Caco-2 (cell line): Measurements from ENCODE around the gene RPS6KA2. TPM values are rescaled to one million over a fixed set of nuclear protein-coding genes. Genes with fewer than 3 reads are reported as not detected.

Source experiments
- BruUV-seq: library from RNA; stranded (reverse); fragments of 400-500 nt; replicated peaks from 2 replicates; lab custom pipeline; 2021; lab: Mats Ljungman, UMichigan
- CTCF ChIA-PET: fragments of 300-600 bp; sonication (Branson Sonifier 250); formaldehyde crosslinking; loops from one replicate; lab custom pipeline; 2022; ENCODE audit warnings: antibody characterized with exemption; lab: Charles Lee
- POLR2A ChIA-PET: fragments of 300-600 bp; sonication (Branson Sonifier 250); formaldehyde crosslinking; loops from one replicate; lab custom pipeline; 2022; ENCODE audit warnings: antibody characterized with exemption; lab: Charles Lee
- DNase-seq, 2 experiments: peaks; one replicate each; pipeline versions ENCODE4 v3.0.0 to v3.0.0-alpha.2; 2020 to 2022
- H3K27me3 ChIP-seq: replicated peaks from 2 replicates; pipeline ENCODE4 v1.6.0; 2011; ENCODE audit warnings: low read length; ENCODE audit not compliant: control insufficient read depth, insufficient read depth
- H3K36me3 ChIP-seq: 2 replicates; pipeline ENCODE4 v1.5.1; 2011; ENCODE audit warnings: low read length; ENCODE audit not compliant: control insufficient read depth, insufficient read depth
- H3K4me1 ChIP-seq: fragments of 250-450 bp; sonication (Bioruptor Pico); 2 replicates; pipeline ENCODE4 v1.5.1; 2020; ENCODE audit warnings: mild to moderate bottlenecking
- H3K4me3 ChIP-seq: 2 replicates; pipeline ENCODE4 v1.5.1; 2011; ENCODE audit warnings: low read depth, mild to moderate bottlenecking, control low read depth, low read length
- H3K9me3 ChIP-seq: fragments of 250-450 bp; sonication (Bioruptor Pico); 2 replicates; pipeline ENCODE4 v1.5.1; 2020; ENCODE audit warnings: mild to moderate bottlenecking, moderate library complexity
- H3K27ac Mint-ChIP-seq: one replicate; pipeline ENCODE4 v1.8.0; 2022; ENCODE audit warnings: mixed read lengths; ENCODE audit not compliant: unreplicated experiment
- H3K27me3 Mint-ChIP-seq: one replicate; pipeline ENCODE4 v1.8.0; 2022; ENCODE audit warnings: mixed read lengths; ENCODE audit not compliant: insufficient read depth, unreplicated experiment
- H3K36me3 Mint-ChIP-seq: one replicate; pipeline ENCODE4 v1.8.0; 2022; ENCODE audit warnings: mild to moderate bottlenecking, mixed read lengths; ENCODE audit not compliant: insufficient read depth, unreplicated experiment
- H3K4me1 Mint-ChIP-seq: one replicate; pipeline ENCODE4 v1.8.0; 2022; ENCODE audit warnings: low read depth, mixed read lengths; ENCODE audit not compliant: unreplicated experiment
- H3K4me3 Mint-ChIP-seq: one replicate; pipeline ENCODE4 v1.8.0; 2022; ENCODE audit warnings: mild to moderate bottlenecking, moderate library complexity, mixed read lengths; ENCODE audit not compliant: unreplicated experiment
- H3K9me3 Mint-ChIP-seq: one replicate; pipeline ENCODE4 v1.8.0; 2022; ENCODE audit warnings: mixed read lengths; ENCODE audit not compliant: unreplicated experiment
- intact Hi-C: fragments of 100-400 bp; cut with micrococcal nuclease; formaldehyde crosslinking; loops from one replicate; pipeline ENCODE4 v1.10.0; 2022; ENCODE audit not compliant: unreplicated experiment
- total RNA-seq: library from RNA; stranded (reverse); gene quantifications from 2 replicates; pipeline ENCODE4 v1.2.3, GENCODE V29; 2022
- TF ChIP-seq, protein P1 (sequence below), 2 experiments: fragments of 200-600 bp in 1 of 2; IDR thresholded peaks; 1 replicate in 1 of 2; 2 replicates in 1 of 2; pipeline versions ENCODE4 v1.5.1 to v1.8.0; 2011 to 2022; ENCODE audit warnings: antibody characterized with exemption in 1 of 2, control low read depth in 1 of 2, inconsistent platforms in 1 of 2, low read depth in 1 of 2, low read length in 1 of 2, mild to moderate bottlenecking in 1 of 2, moderate library complexity in 1 of 2; ENCODE audit not compliant: insufficient read depth in 1 of 2, severe bottlenecking in 1 of 2, unreplicated experiment in 1 of 2

RPS6KA2 gene
- total RNA-seq, 1 experiment from 2014 or later = 5.6 TPM

DNA sequence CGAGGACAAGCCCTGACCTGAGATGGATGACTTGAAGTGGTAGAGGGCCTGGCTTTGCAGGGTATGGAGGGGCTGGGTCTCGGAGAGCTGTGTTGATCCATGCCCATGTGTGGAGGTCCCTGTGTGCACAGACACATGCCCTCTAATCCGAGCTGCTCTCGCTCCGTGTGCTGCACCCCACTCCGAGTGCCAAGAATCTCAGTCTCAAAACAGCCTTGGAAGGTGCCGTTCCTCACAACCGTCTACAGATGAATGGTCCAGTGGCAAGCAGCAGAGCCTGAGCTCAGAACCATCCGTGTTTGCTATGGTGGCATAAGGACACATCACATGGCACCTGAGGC lies 133.0 kb downstream of the RPS6KA2 start:
- Histone ChIP-seq H3K9me3 (no peaks in the 10 kb centered on the region), H3K36me3 (no peaks in the 10 kb centered on the region), H3K4me3 (no peak overlapping the region), H3K4me1 (no peaks in the 10 kb centered on the region), H3K27me3 (no peaks in the 10 kb centered on the region; the same call in 1 of the 2 replicates)
- DNase-seq = no peak
- no peaks in the 10 kb centered on the region for H3K36me3 Mint-ChIP-seq
- H3K4me1 Mint-ChIP-seq = no peaks in the 10 kb centered on the region
- CTCF ChIA-PET = no interaction called here
- H3K9me3 Mint-ChIP-seq = no peaks in the 10 kb centered on the region
- H3K27ac Mint-ChIP-seq = no peak overlapping the region
- TF ChIP-seq, protein P1, sequence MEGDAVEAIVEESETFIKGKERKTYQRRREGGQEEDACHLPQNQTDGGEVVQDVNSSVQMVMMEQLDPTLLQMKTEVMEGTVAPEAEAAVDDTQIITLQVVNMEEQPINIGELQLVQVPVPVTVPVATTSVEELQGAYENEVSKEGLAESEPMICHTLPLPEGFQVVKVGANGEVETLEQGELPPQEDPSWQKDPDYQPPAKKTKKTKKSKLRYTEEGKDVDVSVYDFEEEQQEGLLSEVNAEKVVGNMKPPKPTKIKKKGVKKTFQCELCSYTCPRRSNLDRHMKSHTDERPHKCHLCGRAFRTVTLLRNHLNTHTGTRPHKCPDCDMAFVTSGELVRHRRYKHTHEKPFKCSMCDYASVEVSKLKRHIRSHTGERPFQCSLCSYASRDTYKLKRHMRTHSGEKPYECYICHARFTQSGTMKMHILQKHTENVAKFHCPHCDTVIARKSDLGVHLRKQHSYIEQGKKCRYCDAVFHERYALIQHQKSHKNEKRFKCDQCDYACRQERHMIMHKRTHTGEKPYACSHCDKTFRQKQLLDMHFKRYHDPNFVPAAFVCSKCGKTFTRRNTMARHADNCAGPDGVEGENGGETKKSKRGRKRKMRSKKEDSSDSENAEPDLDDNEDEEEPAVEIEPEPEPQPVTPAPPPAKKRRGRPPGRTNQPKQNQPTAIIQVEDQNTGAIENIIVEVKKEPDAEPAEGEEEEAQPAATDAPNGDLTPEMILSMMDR (IDR thresholded peaks at IDR 0.05; ENCODE audit: insufficient read depth in 1 of 2, low read depth in 1 of 2, low read length in 1 of 2, severe bottlenecking in 1 of 2, unreplicated experiment in 1 of 2) = no peak
- intact Hi-C loops = no loop called here
- BruUV-seq = no TSS peak
- POLR2A ChIA-PET = interaction anchor here (0.9 kb wide), 1 partner anchor 133 kb away, joined by 3 read pairs; the partner anchor contains the start of gene RPS6KA2
- H3K4me3 Mint-ChIP-seq = no peak overlapping the region
- peaks cover 6% of the 10 kb centered on the region for H3K27me3 Mint-ChIP-seq

DNA sequence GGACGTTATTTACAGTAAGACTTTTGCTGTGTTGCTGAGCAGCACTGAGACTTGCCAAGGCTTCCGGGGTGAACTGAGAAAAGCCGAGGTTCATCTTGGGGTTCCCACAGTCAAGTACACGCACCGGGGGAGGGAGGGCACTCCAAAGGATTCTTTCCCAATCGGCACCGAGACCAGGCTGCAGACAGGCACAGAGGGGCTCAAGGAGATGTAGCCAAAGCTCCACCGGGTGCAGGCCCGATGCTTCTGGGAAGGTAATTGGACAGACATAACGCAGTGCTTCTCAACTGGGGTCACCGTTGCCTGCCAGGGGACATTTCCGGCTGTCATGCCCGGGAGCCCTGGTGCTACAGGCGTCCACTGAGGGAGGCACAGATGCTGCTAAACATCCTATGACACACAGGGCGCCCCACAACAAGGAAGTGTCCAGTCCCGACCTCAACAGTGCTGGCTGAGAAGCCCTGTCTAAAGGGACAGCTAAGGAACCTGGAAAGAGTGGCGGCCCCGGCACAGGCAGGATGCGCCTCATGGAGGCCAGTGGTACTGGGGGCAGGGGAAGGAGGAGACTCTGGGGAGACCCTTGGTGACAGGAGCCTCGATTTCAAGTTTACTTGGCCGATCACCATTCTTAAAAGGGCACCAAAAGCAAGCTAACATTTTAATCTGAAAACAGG lies 133.5 kb downstream of the RPS6KA2 start:
- intact Hi-C loops = no loop called here
- DNase-seq = no peak
- TF ChIP-seq, protein P1 (IDR thresholded peaks at IDR 0.05; ENCODE audit: insufficient read depth in 1 of 2, low read depth in 1 of 2, low read length in 1 of 2, severe bottlenecking in 1 of 2, unreplicated experiment in 1 of 2) = no peak
- Mint-ChIP-seq H3K4me3 (no peak overlapping the region), H3K27me3 (peaks cover 6% of the 10 kb centered on the region), H3K9me3 (no peaks in the 10 kb centered on the region), H3K27ac (no peak overlapping the region), H3K4me1 (no peaks in the 10 kb centered on the region), H3K36me3 (no peaks in the 10 kb centered on the region)
- H3K4me1 ChIP-seq = no peaks in the 10 kb centered on the region
- CTCF ChIA-PET = no interaction called here
- H3K4me3 ChIP-seq = no peak overlapping the region
- no TSS peak for BruUV-seq
- POLR2A ChIA-PET = no interaction called here
- H3K36me3 ChIP-seq = no peaks in the 10 kb centered on the region
- no peaks in the 10 kb centered on the region for H3K9me3 ChIP-seq
- H3K27me3 ChIP-seq = no peaks in the 10 kb centered on the region; the same call in 1 of the 2 replicates

DNA sequence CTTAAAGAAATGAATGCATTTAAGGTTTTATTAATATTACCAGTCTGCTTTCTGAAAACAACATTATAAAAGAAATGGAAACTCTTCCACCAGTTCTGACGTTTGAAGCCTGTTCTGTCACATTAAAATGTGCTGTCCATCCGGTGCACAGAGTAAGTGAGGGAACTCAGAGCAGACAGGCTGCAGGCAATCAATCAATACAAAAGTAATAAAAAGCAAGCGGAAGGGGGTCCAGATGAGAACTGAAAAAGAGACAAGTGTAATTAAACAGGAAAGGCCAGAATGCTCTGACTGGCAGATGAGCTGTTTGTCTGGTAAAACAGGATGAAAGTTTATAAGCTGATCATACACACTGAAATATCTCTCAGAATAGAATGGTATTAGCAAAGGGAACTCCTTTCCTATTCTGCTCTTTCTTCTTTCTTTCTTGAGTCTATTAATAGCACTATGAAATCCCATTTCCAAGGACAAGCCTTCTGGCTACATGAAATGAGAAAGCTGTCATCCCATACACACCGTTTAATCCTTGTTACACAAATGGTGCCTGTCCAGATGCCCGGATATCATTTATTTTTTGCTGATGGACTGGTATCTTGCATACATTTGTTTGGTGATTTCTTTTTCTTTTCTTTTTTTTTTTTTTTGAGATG lies 134.8 kb downstream of the RPS6KA2 start:
- Mint-ChIP-seq H3K36me3 (no peaks in the 10 kb centered on the region), H3K4me1 (no peaks in the 10 kb centered on the region), H3K27me3 (peaks cover 6% of the 10 kb centered on the region), H3K27ac (no peak overlapping the region), H3K4me3 (no peak overlapping the region), H3K9me3 (no peaks in the 10 kb centered on the region)
- Histone ChIP-seq H3K9me3 (no peaks in the 10 kb centered on the region), H3K4me3 (no peak overlapping the region), H3K4me1 (no peaks in the 10 kb centered on the region), H3K36me3 (no peaks in the 10 kb centered on the region), H3K27me3 (no peaks in the 10 kb centered on the region; the same call in 1 of the 2 replicates)
- BruUV-seq = no TSS peak
- CTCF ChIA-PET = no interaction called here
- TF ChIP-seq, protein P1 (IDR thresholded peaks at IDR 0.05; ENCODE audit: insufficient read depth in 1 of 2, low read depth in 1 of 2, low read length in 1 of 2, severe bottlenecking in 1 of 2, unreplicated experiment in 1 of 2) = no peak
- no peak for DNase-seq
- POLR2A ChIA-PET = no interaction called here
- intact Hi-C loops = no loop called here
